Loucy (cell line): ENCODE results near the gene PEF1.
A peak's percentile ranks its signal among the peaks of the same experiment; 100 is the strongest.

ENCODE experiments used
- H2AFZ ChIP-seq: fragments of 200-600 bp; sonication (generic); 2 replicates; pipeline ENCODE4 v1.6.0; 2016; ENCODE audit warnings: antibody characterized with exemption, mild to moderate bottlenecking, low read length, moderate library complexity
- H3F3A ChIP-seq: fragments of 200-600 bp; 2 replicates; pipeline ENCODE4 v1.6.0; 2016; ENCODE audit warnings: antibody characterized with exemption, low read depth, mild to moderate bottlenecking
- H3K27me3 ChIP-seq: fragments of 200-600 bp; sonication (generic); 2 replicates; pipeline ENCODE4 v1.6.1; 2014; ENCODE audit warnings: low read length, mild to moderate bottlenecking; ENCODE audit not compliant: insufficient read depth, poor library complexity, severe bottlenecking
- H3K36me3 ChIP-seq: fragments of 200-600 bp; sonication (generic); 2 replicates; pipeline ENCODE4 v1.6.1; 2016; ENCODE audit warnings: low read length; ENCODE audit not compliant: insufficient read depth
- H3K4me1 ChIP-seq: fragments of 200-600 bp; sonication (generic); 2 replicates; pipeline ENCODE4 v1.5.1; 2014; ENCODE audit warnings: low read length, mild to moderate bottlenecking; ENCODE audit not compliant: insufficient read depth, poor library complexity, severe bottlenecking
- H3K4me2 ChIP-seq: fragments of 200-600 bp; sonication (generic); 2 replicates; pipeline ENCODE4 v1.6.0; 2014; ENCODE audit warnings: antibody characterized with exemption, low read length, low read depth, mild to moderate bottlenecking; ENCODE audit not compliant: poor library complexity, severe bottlenecking
- H3K4me3 ChIP-seq: fragments of 200-600 bp; sonication (generic); 2 replicates; pipeline ENCODE4 v1.5.1; 2014; ENCODE audit warnings: low read length, mild to moderate bottlenecking, mixed read lengths; ENCODE audit not compliant: poor library complexity, severe bottlenecking
- H3K79me2 ChIP-seq: fragments of 200-600 bp; sonication (generic); 2 replicates; pipeline ENCODE4 v1.6.1; 2014; ENCODE audit warnings: low read length; ENCODE audit not compliant: insufficient read depth
- H3K9ac ChIP-seq: fragments of 200-600 bp; sonication (generic); 2 replicates; pipeline ENCODE4 v1.6.0; 2014; ENCODE audit warnings: mild to moderate bottlenecking, low read depth, low read length, moderate library complexity; ENCODE audit not compliant: poor library complexity, severe bottlenecking
- H3K9me2 ChIP-seq: fragments of 200-600 bp; sonication (generic); replicated peaks from 2 replicates; pipeline ENCODE4 v1.6.1; 2016; ENCODE audit warnings: low read depth, low read length, mixed read lengths
- H3K9me3 ChIP-seq: fragments of 200-600 bp; sonication (generic); 2 replicates; pipeline ENCODE4 v1.6.1; 2014; ENCODE audit warnings: mild to moderate bottlenecking, antibody characterized with exemption, low read length, low read depth; ENCODE audit not compliant: insufficient read depth
- H4K20me1 ChIP-seq: fragments of 200-600 bp; sonication (generic); 2 replicates; pipeline ENCODE4 v1.6.0; 2014; ENCODE audit warnings: antibody characterized with exemption, low read length, mild to moderate bottlenecking; ENCODE audit not compliant: insufficient read depth, poor library complexity, severe bottlenecking
- CTCF ChIP-seq: fragments of 200-600 bp; sonication (generic); conservative IDR thresholded peaks from 2 replicates; pipeline ENCODE4 v1.5.1; 2014; ENCODE audit warnings: mild to moderate bottlenecking, antibody characterized with exemption, low read length
- EZH2phosphoT487 ChIP-seq: fragments of 200-600 bp; IDR thresholded peaks from 2 replicates; pipeline ENCODE4 v1.6.1; 2018; ENCODE audit warnings: antibody characterized with exemption, mild to moderate bottlenecking, moderate library complexity, borderline replicate concordance

PEF1 gene

DNA sequence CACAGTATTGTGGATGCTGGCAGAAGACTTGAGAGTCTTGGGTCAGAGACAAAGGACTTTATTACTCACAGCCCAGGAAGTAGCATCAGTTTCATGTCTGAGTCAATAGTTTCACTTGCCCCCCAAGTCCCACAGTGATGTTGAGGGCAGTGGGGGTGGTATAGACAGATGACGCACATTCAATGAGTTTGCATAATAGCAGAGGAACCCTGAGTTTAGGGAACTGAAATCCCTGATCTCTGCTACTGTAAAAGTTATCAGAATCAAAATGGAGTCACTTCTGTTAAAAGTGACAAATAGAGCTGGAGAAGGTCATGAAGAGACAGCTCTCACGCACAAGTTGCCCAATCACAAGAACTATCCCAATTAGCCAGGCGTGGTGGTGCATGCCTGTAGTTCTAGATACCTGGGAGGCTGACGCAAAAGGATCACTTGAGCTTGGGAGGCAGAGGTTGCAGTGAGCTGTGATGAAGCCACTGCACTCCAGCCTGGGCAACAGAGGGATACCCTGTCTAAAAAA lies 38.7 kb downstream of the PEF1 start:
- no peak for TF ChIP-seq CTCF
- TF ChIP-seq EZH2phosphoT487 = no peak
- Histone ChIP-seq H3K9me2 (no peaks in the 10 kb centered on the region), H3K4me2 (no peak overlapping the region), H3K9ac (no peak overlapping the region), H2AFZ (0 out of 2 replicates have a peak overlapping the region, but pooled peaks have one; percentile 45), H3F3A (no peaks in the 10 kb centered on the region), H3K79me2 (no peaks in the 10 kb centered on the region), H4K20me1 (no peaks in the 10 kb centered on the region), H3K36me3 (no peaks in the 10 kb centered on the region), H3K4me3 (no peak overlapping the region), H3K9me3 (no peaks in the 10 kb centered on the region), H3K4me1 (no peaks in the 10 kb centered on the region), H3K27me3 (no peaks in the 10 kb centered on the region)

DNA sequence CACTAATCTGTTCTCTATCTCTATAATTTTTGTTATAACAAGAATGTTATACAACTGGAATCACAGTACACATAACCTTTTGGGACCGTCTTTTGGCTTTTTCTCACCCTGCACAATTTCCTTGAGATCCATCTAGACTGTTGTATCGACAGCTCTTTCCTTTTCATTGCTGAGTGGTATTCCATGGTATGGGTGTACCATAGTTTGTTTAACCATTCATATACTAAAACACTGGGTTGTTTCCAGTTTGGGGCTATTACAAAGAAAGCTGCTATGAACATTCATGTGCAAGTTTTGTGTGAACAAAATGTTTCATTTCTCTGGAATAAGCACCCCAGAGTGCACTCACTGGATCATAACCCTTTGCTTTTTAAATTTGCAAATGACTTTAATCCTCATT lies 42.6 kb downstream of the PEF1 start:
- Histone ChIP-seq H3F3A (no peaks in the 10 kb centered on the region), H3K4me3 (no peak overlapping the region), H3K9me3 (no peaks in the 10 kb centered on the region), H3K36me3 (no peaks in the 10 kb centered on the region), H3K27me3 (no peaks in the 10 kb centered on the region), H4K20me1 (no peaks in the 10 kb centered on the region), H3K4me1 (peaks cover 14% of the 10 kb centered on the region), H3K9ac (no peak overlapping the region), H2AFZ (no peak overlapping the region), H3K79me2 (no peaks in the 10 kb centered on the region), H3K4me2 (no peak overlapping the region), H3K9me2 (no peaks in the 10 kb centered on the region)
- TF ChIP-seq EZH2phosphoT487 = no peak
- no peak for TF ChIP-seq CTCF

DNA sequence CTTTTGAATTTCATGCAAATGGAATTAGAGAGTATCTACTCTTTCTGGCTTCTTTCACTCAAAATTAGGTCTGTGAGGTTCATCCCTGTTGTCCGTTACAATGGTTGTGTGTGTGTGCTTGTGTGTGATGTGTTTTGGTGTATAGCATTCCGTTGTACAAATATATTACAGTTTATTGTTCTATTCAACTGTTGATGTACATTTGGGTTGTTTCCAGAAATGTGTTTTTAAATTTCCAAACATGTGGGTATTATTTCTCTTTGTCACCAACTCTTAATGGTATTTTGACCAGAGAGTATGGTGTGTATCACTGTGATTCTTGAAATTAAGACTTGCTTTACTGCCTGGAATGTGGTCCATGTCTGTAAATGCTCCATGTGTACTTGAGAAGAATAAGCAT lies 44.0 kb downstream of the PEF1 start:
- no peak overlapping the region for H2AFZ ChIP-seq

More for the DNA sequence above, 44.0 kb downstream of the PEF1 start:
- Histone ChIP-seq H3K27me3 (no peaks in the 10 kb centered on the region), H3K4me3 (no peak overlapping the region), H4K20me1 (no peaks in the 10 kb centered on the region), H3K9me2 (no peaks in the 10 kb centered on the region), H3K9ac (no peak overlapping the region), H3F3A (no peaks in the 10 kb centered on the region), H3K4me2 (no peak overlapping the region), H3K9me3 (no peaks in the 10 kb centered on the region), H3K36me3 (no peaks in the 10 kb centered on the region), H3K79me2 (no peaks in the 10 kb centered on the region), H3K4me1 (peaks cover 28% of the 10 kb centered on the region)
- TF ChIP-seq EZH2phosphoT487 (no peak), CTCF (no peak)
